Glomerular endothelial cell (primary cell): ENCODE measurements around the gene DNAH1. TPM values are rescaled to one million over a fixed set of nuclear protein-coding genes. Genes with fewer than 3 reads are reported as not detected.

Experiments used
- DNase-seq: peaks from one replicate; pipeline ENCODE4 v3.0.0-alpha.2; 2011; ENCODE audit warnings: low read depth, low spot score; ENCODE audit errors: extremely low read depth
- total RNA-seq: library from RNA; depleted of rRNA; stranded (reverse); fragments of >200 nt; gene quantifications from 2 replicates; pipeline ENCODE4 v1.2.3, GENCODE V29; 2015

DNAH1 gene
- total RNA-seq, 1 donor from 2014 or later: 9.9 TPM

- no peak for DNase-seq
These were observed 126.5 kb downstream of the DNAH1 start for GRCh38 chr3:52442409-52443267.

GRCh38 chr3:52443268-52443610 lies 127.1 kb downstream of the DNAH1 start:
- no peak for DNase-seq

- no peak for DNase-seq
These were observed 127.9 kb downstream of the DNAH1 start for GRCh38 chr3:52443791-52444687.

- DNase-seq: no peak
These were observed 129.0 kb downstream of the DNAH1 start, which contains the start of gene SEMA3G for GRCh38 chr3:52444860-52445793. Gene SEMA3G (minus strand): TSS chr3:52445103. CDS start chr3:52445027, 76 bp downstream.

- no peak for DNase-seq
These were observed 129.9 kb downstream of the DNAH1 start for GRCh38 chr3:52446042-52446441.

- no peak for DNase-seq
These were observed 130.8 kb downstream of the DNAH1 start for GRCh38 chr3:52446631-52447511.

- DNase-seq: no peak
These were observed 131.6 kb downstream of the DNAH1 start for GRCh38 chr3:52447512-52448355.

Other genes starting within 250 kb of the DNAH1 start
- 2.7 and 4.7 TPM in 2 replicates for gene POC1A, start 161.9 kb upstream of the DNAH1 start, total RNA-seq
- gene ALAS1, start 118.2 kb upstream of the DNAH1 start, total RNA-seq: 69.8 and 72.6 TPM in 2 replicates
- not detected in 2 replicates for gene TLR9, start 90.7 kb upstream of the DNAH1 start, total RNA-seq
- gene TWF2, start 77.2 kb upstream of the DNAH1 start, total RNA-seq: 136 and 166 TPM in 2 replicates
- gene PPM1M, start 70.6 kb upstream of the DNAH1 start, total RNA-seq: 7.4 and 10.4 TPM in 2 replicates
- 52.8 and 53.0 TPM in 2 replicates for gene WDR82, start 37.7 kb upstream of the DNAH1 start, total RNA-seq
- gene GLYCTK, start 28.5 kb upstream of the DNAH1 start, total RNA-seq: 12.3 and 14.2 TPM in 2 replicates
- 74.0 and 80.9 TPM in 2 replicates for gene BAP1, start 93.7 kb downstream of the DNAH1 start, total RNA-seq
- gene PHF7, start 94.3 kb downstream of the DNAH1 start, total RNA-seq: 3.4 and 4.0 TPM in 2 replicates
- gene SEMA3G, start 128.8 kb downstream of the DNAH1 start, total RNA-seq: 4.9 and 61.3 TPM in 2 replicates
- gene TNNC1, start 137.7 kb downstream of the DNAH1 start, total RNA-seq: not detected in 2 replicates
- 90.7 and 113 TPM in 2 replicates for gene NISCH, start 139.3 kb downstream of the DNAH1 start, total RNA-seq
- gene STAB1, start 179.0 kb downstream of the DNAH1 start, total RNA-seq: 277 and 404 TPM in 2 replicates
- gene NT5DC2, start 217.5 kb downstream of the DNAH1 start, total RNA-seq: 134 and 228 TPM in 2 replicates
- 0.97 and 23.6 TPM in 2 replicates for gene UQCC5, start 220.3 kb downstream of the DNAH1 start, total RNA-seq